ENCODE data around the gene LIN28A.

The LIN28A gene

GRCh38 chr1:26388791-26389445 is 21.7 kb upstream of the LIN28A start:
- no peak overlapping the region for H3K27ac ChIP-seq (ENCODE audit: low read depth, low read length, severe bottlenecking)
- H3K4me1 ChIP-seq (ENCODE audit: control insufficient read depth, insufficient read depth, low read length, poor library complexity, severe bottlenecking), result no peaks in the 10 kb centered on the region
- H3K9me3 ChIP-seq (ENCODE audit: control insufficient read depth, low read length), result no peaks in the 10 kb centered on the region
- 93% methylated on average over 7 of the region's 7 CpGs for WGBS, 2 experiments (ENCODE audit: insufficient coverage in 2 of 2)
- H3K4me3 ChIP-seq (ENCODE audit: extremely low read depth, insufficient read depth, low read length, poor library complexity, severe bottlenecking), result no peak overlapping the region
- no peaks in the 10 kb centered on the region for H3K36me3 ChIP-seq (ENCODE audit: control insufficient read depth, insufficient read depth, low read length)

GRCh38 chr1:26389604-26390247 is 20.9 kb upstream of the LIN28A start:
- Histone ChIP-seq H3K9me3 (ENCODE audit: control insufficient read depth, low read length) (no peaks in the 10 kb centered on the region), H3K36me3 (ENCODE audit: control insufficient read depth, insufficient read depth, low read length) (no peaks in the 10 kb centered on the region), H3K4me3 (ENCODE audit: extremely low read depth, insufficient read depth, low read length, poor library complexity, severe bottlenecking) (no peak overlapping the region), H3K27ac (ENCODE audit: low read depth, low read length, severe bottlenecking) (no peak overlapping the region), H3K4me1 (ENCODE audit: control insufficient read depth, insufficient read depth, low read length, poor library complexity, severe bottlenecking) (no peaks in the 10 kb centered on the region)
- 100% methylated on average over 3 of the region's 4 CpGs; no CpG with 5 or more reads in 1 of the 2 experiments for whole genome bisulfite sequencing, 2 experiments (ENCODE audit: insufficient coverage in 2 of 2)

GRCh38 chr1:26391450-26391849 is 19.2 kb upstream of the LIN28A start:
- 6% methylated on average over 3 of the region's 3 CpGs for WGBS, 2 experiments (ENCODE audit: insufficient coverage in 2 of 2)
- H3K9me3 ChIP-seq (ENCODE audit: control insufficient read depth, low read length), result no peaks in the 10 kb centered on the region

GRCh38 chr1:26395754-26396153 is 14.9 kb upstream of the LIN28A start:
- Histone ChIP-seq H3K4me3 (ENCODE audit: extremely low read depth, insufficient read depth, low read length, poor library complexity, severe bottlenecking) (no peak overlapping the region), H3K27ac (ENCODE audit: low read depth, low read length, severe bottlenecking) (no peak overlapping the region), H3K4me1 (ENCODE audit: control insufficient read depth, insufficient read depth, low read length, poor library complexity, severe bottlenecking) (no peaks in the 10 kb centered on the region), H3K9me3 (ENCODE audit: control insufficient read depth, low read length) (no peaks in the 10 kb centered on the region), H3K36me3 (ENCODE audit: control insufficient read depth, insufficient read depth, low read length) (no peaks in the 10 kb centered on the region)
- WGBS, 2 experiments (ENCODE audit: insufficient coverage in 2 of 2), result 81 to 88% methylated on average over 3 to 4 of the region's 8 CpGs

More at GRCh38 chr1:26391450-26391849, 19.2 kb upstream of the LIN28A start:
- Histone ChIP-seq H3K27ac (ENCODE audit: low read depth, low read length, severe bottlenecking) (no peak overlapping the region), H3K4me1 (ENCODE audit: control insufficient read depth, insufficient read depth, low read length, poor library complexity, severe bottlenecking) (no peaks in the 10 kb centered on the region), H3K36me3 (ENCODE audit: control insufficient read depth, insufficient read depth, low read length) (no peaks in the 10 kb centered on the region), H3K4me3 (ENCODE audit: extremely low read depth, insufficient read depth, low read length, poor library complexity, severe bottlenecking) (no peak overlapping the region)

GRCh38 chr1:26399034-26399433 is 11.6 kb upstream of the LIN28A start:
- no peaks in the 10 kb centered on the region for H3K36me3 ChIP-seq (ENCODE audit: control insufficient read depth, insufficient read depth, low read length)
- H3K9me3 ChIP-seq (ENCODE audit: control insufficient read depth, low read length), result no peaks in the 10 kb centered on the region
- H3K4me3 ChIP-seq (ENCODE audit: extremely low read depth, insufficient read depth, low read length, poor library complexity, severe bottlenecking), result no peak overlapping the region
- no peak overlapping the region for H3K27ac ChIP-seq (ENCODE audit: low read depth, low read length, severe bottlenecking)
- H3K4me1 ChIP-seq (ENCODE audit: control insufficient read depth, insufficient read depth, low read length, poor library complexity, severe bottlenecking), result peaks cover 5% of the 10 kb centered on the region
- WGBS, 2 experiments (ENCODE audit: insufficient coverage in 2 of 2), result 83 to 88% methylated on average over 1 to 2 of the region's 3 CpGs

- WGBS, 2 experiments (ENCODE audit: insufficient coverage in 2 of 2), result 96 to 98% methylated on average over 3 of the region's 3 CpGs
- Histone ChIP-seq H3K9me3 (ENCODE audit: control insufficient read depth, low read length) (no peaks in the 10 kb centered on the region), H3K4me3 (ENCODE audit: extremely low read depth, insufficient read depth, low read length, poor library complexity, severe bottlenecking) (no peak overlapping the region), H3K4me1 (ENCODE audit: control insufficient read depth, insufficient read depth, low read length, poor library complexity, severe bottlenecking) (peaks cover 12% of the 10 kb centered on the region), H3K27ac (ENCODE audit: low read depth, low read length, severe bottlenecking) (no peak overlapping the region), H3K36me3 (ENCODE audit: control insufficient read depth, insufficient read depth, low read length) (no peaks in the 10 kb centered on the region)
Measured at GRCh38 chr1:26401891-26402290, 8.7 kb upstream of the LIN28A start.

GRCh38 chr1:26403656-26404055 is 7.0 kb upstream of the LIN28A start:
- H3K4me1 ChIP-seq (ENCODE audit: control insufficient read depth, insufficient read depth, low read length, poor library complexity, severe bottlenecking), result peaks cover 12% of the 10 kb centered on the region
- H3K27ac ChIP-seq (ENCODE audit: low read depth, low read length, severe bottlenecking), result no peak overlapping the region
- H3K36me3 ChIP-seq (ENCODE audit: control insufficient read depth, insufficient read depth, low read length), result no peaks in the 10 kb centered on the region
- no peak overlapping the region for H3K4me3 ChIP-seq (ENCODE audit: extremely low read depth, insufficient read depth, low read length, poor library complexity, severe bottlenecking)
- no peaks in the 10 kb centered on the region for H3K9me3 ChIP-seq (ENCODE audit: control insufficient read depth, low read length)
- 61 to 77% methylated on average over 4 of the region's 4 CpGs for WGBS, 2 experiments (ENCODE audit: insufficient coverage in 2 of 2)

- H3K4me1 ChIP-seq (ENCODE audit: control insufficient read depth, insufficient read depth, low read length, poor library complexity, severe bottlenecking), result peaks cover 12% of the 10 kb centered on the region
- WGBS, 2 experiments (ENCODE audit: insufficient coverage in 2 of 2), result 75 to 100% methylated on average over 1 to 2 of the region's 2 CpGs
- no peak overlapping the region for H3K4me3 ChIP-seq (ENCODE audit: extremely low read depth, insufficient read depth, low read length, poor library complexity, severe bottlenecking)
- no peaks in the 10 kb centered on the region for H3K9me3 ChIP-seq (ENCODE audit: control insufficient read depth, low read length)
- no peak overlapping the region for H3K27ac ChIP-seq (ENCODE audit: low read depth, low read length, severe bottlenecking)
- H3K36me3 ChIP-seq (ENCODE audit: control insufficient read depth, insufficient read depth, low read length), result no peaks in the 10 kb centered on the region
Measured at GRCh38 chr1:26404641-26405040, 6.0 kb upstream of the LIN28A start.

- Histone ChIP-seq H3K4me3 (ENCODE audit: extremely low read depth, insufficient read depth, low read length, poor library complexity, severe bottlenecking) (no peak overlapping the region), H3K4me1 (ENCODE audit: control insufficient read depth, insufficient read depth, low read length, poor library complexity, severe bottlenecking) (peaks cover 12% of the 10 kb centered on the region), H3K9me3 (ENCODE audit: control insufficient read depth, low read length) (no peaks in the 10 kb centered on the region), H3K36me3 (ENCODE audit: control insufficient read depth, insufficient read depth, low read length) (no peaks in the 10 kb centered on the region), H3K27ac (ENCODE audit: low read depth, low read length, severe bottlenecking) (no peak overlapping the region)
- 100% methylated on average over 1 of the region's 7 CpGs; no CpG with 5 or more reads in 1 of the 2 experiments for WGBS, 2 experiments (ENCODE audit: insufficient coverage in 2 of 2)
Measured at GRCh38 chr1:26405281-26405915, 5.2 kb upstream of the LIN28A start.

- H3K4me3 ChIP-seq (ENCODE audit: extremely low read depth, insufficient read depth, low read length, poor library complexity, severe bottlenecking), result peak overlapping the region; percentile 96
- H3K27ac ChIP-seq (ENCODE audit: low read depth, low read length, severe bottlenecking), result peak overlapping the region; percentile 94
- peaks cover 23% of the 10 kb centered on the region for H3K36me3 ChIP-seq (ENCODE audit: control insufficient read depth, insufficient read depth, low read length)
- WGBS, 2 experiments (ENCODE audit: insufficient coverage in 2 of 2), result 0% methylated on average over 8 to 12 of the region's 12 CpGs
- no peaks in the 10 kb centered on the region for H3K9me3 ChIP-seq (ENCODE audit: control insufficient read depth, low read length)
- peaks cover 19% of the 10 kb centered on the region for H3K4me1 ChIP-seq (ENCODE audit: control insufficient read depth, insufficient read depth, low read length, poor library complexity, severe bottlenecking)
Measured at GRCh38 chr1:26408604-26409003, 2.0 kb upstream of the LIN28A start.

Measured in mesodermal cell (in vitro differentiated cells).